ENCODE data around the gene CASS4.

Gene CASS4

DNA sequence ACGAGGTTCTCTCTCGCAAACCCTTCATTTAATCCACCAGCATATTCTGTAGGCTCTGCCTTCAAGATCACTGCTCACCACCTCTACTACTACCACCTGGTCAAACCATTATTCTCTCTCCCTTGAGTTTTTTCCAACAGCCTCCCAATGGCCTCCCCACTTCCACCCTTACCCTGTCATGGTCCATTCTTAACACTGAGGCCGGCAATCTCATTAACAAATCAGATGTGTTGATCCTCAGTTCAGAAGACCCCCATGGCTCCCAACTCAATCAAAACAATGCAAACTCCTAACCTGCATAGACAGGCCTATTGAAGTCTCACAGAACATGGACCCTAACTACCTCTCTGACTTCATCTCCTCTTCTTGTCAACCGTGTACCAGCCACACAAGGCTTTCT, 22.3 kb upstream of the CASS4 start:
- TF ChIP-seq FOXM1 (IDR thresholded peaks at IDR 0.05; ENCODE audit: borderline replicate concordance, low read depth) = no peak
- TF ChIP-seq, protein P1, sequence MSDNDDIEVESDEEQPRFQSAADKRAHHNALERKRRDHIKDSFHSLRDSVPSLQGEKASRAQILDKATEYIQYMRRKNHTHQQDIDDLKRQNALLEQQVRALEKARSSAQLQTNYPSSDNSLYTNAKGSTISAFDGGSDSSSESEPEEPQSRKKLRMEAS (IDR thresholded peaks at IDR 0.05) = no peak
- TF ChIP-seq YY1 (IDR thresholded peaks at IDR 0.05; ENCODE audit: low read depth) = no peak
- TF ChIP-seq RAD21 (IDR thresholded peaks at IDR 0.05; ENCODE audit: low read depth) = no peak
- no peak for TF ChIP-seq EP300 (IDR thresholded peaks at IDR 0.05; ENCODE audit: borderline replicate concordance)
- TF ChIP-seq TAF1 (IDR thresholded peaks at IDR 0.05; ENCODE audit: low read depth) = no peak
- TF ChIP-seq TCF12 (IDR thresholded peaks at IDR 0.05; ENCODE audit: low read depth) = no peak
- TF ChIP-seq EGR1 (IDR thresholded peaks at IDR 0.05) = no peak
- no peak for TF ChIP-seq CREB1 (IDR thresholded peaks at IDR 0.05; ENCODE audit: low read depth)
- TF ChIP-seq, protein P2, sequence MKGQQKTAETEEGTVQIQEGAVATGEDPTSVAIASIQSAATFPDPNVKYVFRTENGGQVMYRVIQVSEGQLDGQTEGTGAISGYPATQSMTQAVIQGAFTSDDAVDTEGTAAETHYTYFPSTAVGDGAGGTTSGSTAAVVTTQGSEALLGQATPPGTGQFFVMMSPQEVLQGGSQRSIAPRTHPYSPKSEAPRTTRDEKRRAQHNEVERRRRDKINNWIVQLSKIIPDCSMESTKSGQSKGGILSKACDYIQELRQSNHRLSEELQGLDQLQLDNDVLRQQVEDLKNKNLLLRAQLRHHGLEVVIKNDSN (IDR thresholded peaks at IDR 0.05) = no peak
- no peak for TF ChIP-seq ZBTB7A (IDR thresholded peaks at IDR 0.05; ENCODE audit: low read depth)
- TF ChIP-seq TEAD4 (IDR thresholded peaks at IDR 0.05) = no peak
- TF ChIP-seq, protein P3, sequence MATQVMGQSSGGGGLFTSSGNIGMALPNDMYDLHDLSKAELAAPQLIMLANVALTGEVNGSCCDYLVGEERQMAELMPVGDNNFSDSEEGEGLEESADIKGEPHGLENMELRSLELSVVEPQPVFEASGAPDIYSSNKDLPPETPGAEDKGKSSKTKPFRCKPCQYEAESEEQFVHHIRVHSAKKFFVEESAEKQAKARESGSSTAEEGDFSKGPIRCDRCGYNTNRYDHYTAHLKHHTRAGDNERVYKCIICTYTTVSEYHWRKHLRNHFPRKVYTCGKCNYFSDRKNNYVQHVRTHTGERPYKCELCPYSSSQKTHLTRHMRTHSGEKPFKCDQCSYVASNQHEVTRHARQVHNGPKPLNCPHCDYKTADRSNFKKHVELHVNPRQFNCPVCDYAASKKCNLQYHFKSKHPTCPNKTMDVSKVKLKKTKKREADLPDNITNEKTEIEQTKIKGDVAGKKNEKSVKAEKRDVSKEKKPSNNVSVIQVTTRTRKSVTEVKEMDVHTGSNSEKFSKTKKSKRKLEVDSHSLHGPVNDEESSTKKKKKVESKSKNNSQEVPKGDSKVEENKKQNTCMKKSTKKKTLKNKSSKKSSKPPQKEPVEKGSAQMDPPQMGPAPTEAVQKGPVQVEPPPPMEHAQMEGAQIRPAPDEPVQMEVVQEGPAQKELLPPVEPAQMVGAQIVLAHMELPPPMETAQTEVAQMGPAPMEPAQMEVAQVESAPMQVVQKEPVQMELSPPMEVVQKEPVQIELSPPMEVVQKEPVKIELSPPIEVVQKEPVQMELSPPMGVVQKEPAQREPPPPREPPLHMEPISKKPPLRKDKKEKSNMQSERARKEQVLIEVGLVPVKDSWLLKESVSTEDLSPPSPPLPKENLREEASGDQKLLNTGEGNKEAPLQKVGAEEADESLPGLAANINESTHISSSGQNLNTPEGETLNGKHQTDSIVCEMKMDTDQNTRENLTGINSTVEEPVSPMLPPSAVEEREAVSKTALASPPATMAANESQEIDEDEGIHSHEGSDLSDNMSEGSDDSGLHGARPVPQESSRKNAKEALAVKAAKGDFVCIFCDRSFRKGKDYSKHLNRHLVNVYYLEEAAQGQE (IDR thresholded peaks at IDR 0.05; ENCODE audit: low read depth) = no peak
- TF ChIP-seq CEBPB (IDR thresholded peaks at IDR 0.05) = no peak
- TF ChIP-seq NFIC (IDR thresholded peaks at IDR 0.05) = no peak

DNA sequence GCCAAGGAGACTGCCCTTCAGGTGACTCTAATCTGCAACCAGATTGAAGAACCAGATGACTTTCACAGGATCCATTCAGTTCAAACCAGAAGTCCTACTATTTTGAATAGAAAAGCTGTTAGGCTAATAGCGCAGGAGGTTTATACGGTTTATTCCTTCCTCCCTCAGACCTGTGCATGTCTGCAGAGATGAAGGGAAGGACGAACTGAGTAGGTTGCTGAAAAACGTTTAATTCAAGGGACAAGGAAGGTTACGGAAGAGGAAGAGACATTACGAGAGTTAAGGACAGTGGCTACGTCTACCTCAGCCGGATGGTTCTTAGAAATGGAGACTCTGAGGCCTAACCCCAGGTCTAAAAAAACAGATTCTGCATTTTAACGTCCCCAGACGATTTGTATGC, 21.0 kb upstream of the CASS4 start:
- TF ChIP-seq, protein P3 (IDR thresholded peaks at IDR 0.05; ENCODE audit: low read depth) = no peak
- no peak for TF ChIP-seq EGR1 (IDR thresholded peaks at IDR 0.05)
- TF ChIP-seq FOXM1 (IDR thresholded peaks at IDR 0.05; ENCODE audit: borderline replicate concordance, low read depth) = no peak
- no peak for TF ChIP-seq NFIC (IDR thresholded peaks at IDR 0.05)
- TF ChIP-seq, protein P1 (IDR thresholded peaks at IDR 0.05) = no peak
- no peak for TF ChIP-seq TAF1 (IDR thresholded peaks at IDR 0.05; ENCODE audit: low read depth)
- no peak for TF ChIP-seq YY1 (IDR thresholded peaks at IDR 0.05; ENCODE audit: low read depth)
- TF ChIP-seq TCF12 (IDR thresholded peaks at IDR 0.05; ENCODE audit: low read depth) = no peak
- TF ChIP-seq ZBTB7A (IDR thresholded peaks at IDR 0.05; ENCODE audit: low read depth) = no peak
- no peak for TF ChIP-seq EP300 (IDR thresholded peaks at IDR 0.05; ENCODE audit: borderline replicate concordance)
- TF ChIP-seq, protein P2 (IDR thresholded peaks at IDR 0.05) = no peak
- TF ChIP-seq RAD21 (IDR thresholded peaks at IDR 0.05; ENCODE audit: low read depth) = no peak
- no peak for TF ChIP-seq CEBPB (IDR thresholded peaks at IDR 0.05)
- no peak for TF ChIP-seq CREB1 (IDR thresholded peaks at IDR 0.05; ENCODE audit: low read depth)
- TF ChIP-seq TEAD4 (IDR thresholded peaks at IDR 0.05) = no peak

DNA sequence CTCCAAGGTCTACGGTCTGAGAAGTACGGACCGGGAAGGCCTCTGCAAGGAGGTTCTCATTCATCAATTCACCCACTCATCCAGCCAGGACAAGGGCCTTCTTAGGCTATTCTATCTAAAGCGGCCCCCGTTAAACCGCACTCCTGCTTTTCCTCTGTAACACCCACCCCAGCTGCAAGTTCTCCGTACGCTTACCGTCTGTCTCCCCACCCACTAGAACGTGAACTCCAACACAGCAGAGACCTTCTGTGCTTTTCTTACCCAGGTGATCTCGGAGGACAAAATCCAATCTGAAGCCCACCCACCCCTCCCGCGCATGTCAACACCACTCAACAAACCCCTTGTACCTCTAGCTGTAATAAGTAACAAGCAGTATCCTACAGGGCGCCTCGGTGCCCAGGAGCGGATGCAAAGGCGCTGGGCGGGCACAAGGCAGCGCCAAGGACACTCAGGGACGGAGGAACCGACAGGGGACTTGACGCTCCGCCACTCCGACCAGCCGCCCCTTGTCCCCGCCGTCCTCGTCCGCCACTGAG, 20.4 kb upstream of the CASS4 start:
- TF ChIP-seq, protein P3 (IDR thresholded peaks at IDR 0.05; ENCODE audit: low read depth) = no peak
- TF ChIP-seq, protein P2 (IDR thresholded peaks at IDR 0.05) = no peak
- TF ChIP-seq RAD21 (IDR thresholded peaks at IDR 0.05; ENCODE audit: low read depth) = no peak

DNA sequence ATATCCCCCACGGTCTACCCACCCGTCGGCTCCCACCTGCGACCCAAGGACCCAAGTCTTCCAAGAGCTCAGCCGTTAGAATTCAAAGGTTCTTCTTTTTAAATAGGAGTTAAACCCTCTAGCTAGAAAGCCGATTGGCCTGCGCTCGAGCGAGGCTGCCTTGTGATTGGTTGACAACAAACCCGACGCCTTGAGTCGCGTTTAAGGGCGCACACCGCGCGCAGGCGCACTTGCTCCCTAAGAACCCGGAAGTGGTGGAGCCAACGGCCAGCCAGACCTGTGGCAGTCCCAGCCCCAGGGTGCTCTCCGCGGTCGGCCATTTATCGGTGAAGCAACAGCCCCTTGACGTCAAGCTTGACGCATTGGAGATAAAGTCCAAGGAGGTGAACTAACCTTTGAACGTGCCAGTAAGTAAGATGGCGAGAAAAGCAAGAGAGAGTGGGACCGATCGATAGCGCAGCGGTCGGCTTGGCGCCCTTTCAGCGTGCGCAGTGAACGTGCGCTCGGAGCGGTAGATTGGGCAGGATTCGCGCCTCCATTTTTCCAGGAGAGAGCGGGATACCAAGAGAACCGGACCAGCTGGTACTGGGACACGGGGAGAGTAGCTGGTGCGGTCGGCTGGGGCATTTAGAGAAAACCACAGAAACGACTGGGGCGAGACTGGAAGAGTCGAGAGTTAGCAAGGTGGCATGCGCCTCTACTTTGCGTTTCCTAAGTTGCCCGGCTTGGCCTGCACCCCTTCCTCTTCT, 19.8 kb upstream of the CASS4 start, which contains the start of the genes AURKA and CSTF1:
TSS of gene AURKA (minus strand) at position 84 of the 749 bp plus-strand sequence. CDS start 4,018 bp downstream, outside the sequence.
TSS of gene CSTF1 (plus strand) at position 514 of the 749 bp plus-strand sequence. CDS start 2,908 bp downstream, outside the sequence.
- TF ChIP-seq YY1 (IDR thresholded peaks at IDR 0.05; ENCODE audit: low read depth) = peak; percentile 98
- TF ChIP-seq TEAD4 (IDR thresholded peaks at IDR 0.05) = no peak
- TF ChIP-seq, protein P2 (IDR thresholded peaks at IDR 0.05) = no peak
- peak; percentile 95 for TF ChIP-seq CEBPB (IDR thresholded peaks at IDR 0.05)
- TF ChIP-seq EP300 (IDR thresholded peaks at IDR 0.05; ENCODE audit: borderline replicate concordance) = no peak
- no peak; the same call in none of the 2 replicates for TF ChIP-seq TCF12 (IDR thresholded peaks at IDR 0.05; ENCODE audit: low read depth)
- TF ChIP-seq, protein P1 (IDR thresholded peaks at IDR 0.05) = peak; percentile 90
- 0 out of 2 replicates have a peak, but pooled peaks have one; percentile 12 for TF ChIP-seq NFIC (IDR thresholded peaks at IDR 0.05)
- peak; percentile 93 for TF ChIP-seq FOXM1 (IDR thresholded peaks at IDR 0.05; ENCODE audit: borderline replicate concordance, low read depth)
- peak; percentile 79 for TF ChIP-seq TAF1 (IDR thresholded peaks at IDR 0.05; ENCODE audit: low read depth)
- no peak for TF ChIP-seq ZBTB7A (IDR thresholded peaks at IDR 0.05; ENCODE audit: low read depth)
- TF ChIP-seq RAD21 (IDR thresholded peaks at IDR 0.05; ENCODE audit: low read depth) = no peak
- peak; percentile 92 for TF ChIP-seq CREB1 (IDR thresholded peaks at IDR 0.05; ENCODE audit: low read depth)
- TF ChIP-seq, protein P3 (IDR thresholded peaks at IDR 0.05; ENCODE audit: low read depth) = no peak
- peak; percentile 73 for TF ChIP-seq EGR1 (IDR thresholded peaks at IDR 0.05)
